HFFc6 (cell line): Measurements from ENCODE around the gene CSGALNACT2. TPM values are rescaled to one million over a fixed set of nuclear protein-coding genes. Genes with fewer than 3 reads are reported as not detected.

ENCODE experiments used
- DNase-seq: peaks from one replicate; pipeline ENCODE4 v3.0.0-alpha.2; 2018
- H3K27ac Mint-ChIP-seq: 2 replicates; pipeline ENCODE4 v1.8.0; 2020; ENCODE audit warnings: mild to moderate bottlenecking, mixed read lengths
- H3K27me3 Mint-ChIP-seq: 2 replicates; pipeline ENCODE4 v1.8.0; 2021; ENCODE audit warnings: mild to moderate bottlenecking, moderate library complexity, mixed read lengths; ENCODE audit not compliant: insufficient read depth
- H3K36me3 Mint-ChIP-seq: 2 replicates; pipeline ENCODE4 v1.8.0; 2021; ENCODE audit warnings: low read depth, mixed read lengths
- H3K4me1 Mint-ChIP-seq: 2 replicates; pipeline ENCODE4 v1.8.0; 2020; ENCODE audit warnings: low read depth, mixed read lengths
- H3K4me3 Mint-ChIP-seq: 2 replicates; pipeline ENCODE4 v1.8.0; 2020; ENCODE audit warnings: mild to moderate bottlenecking, moderate library complexity, mixed read lengths
- H3K9me3 Mint-ChIP-seq: 2 replicates; pipeline ENCODE4 v1.8.0; 2020; ENCODE audit warnings: mild to moderate bottlenecking, mixed read lengths
- total RNA-seq, 6 experiments: library from RNA; stranded (reverse); fragmentation: NEBNext Ultra II Directional; extraction: Animal tissue kit (Norgen Biotek cat#: 25700); gene quantifications; 2 replicates in 1 of 6; 3 replicates in 5 of 6; pipeline ENCODE4 v1.2.3, GENCODE V29; 2021
- TF ChIP-seq, protein P1 (sequence below): fragments of 200-600 bp; sonication (generic); IDR thresholded peaks from 2 replicates; pipeline ENCODE4 v1.5.0; 2021; ENCODE audit warnings: antibody characterized with exemption, mild to moderate bottlenecking

Gene CSGALNACT2
- total RNA-seq, 6 experiments from 2014 or later, result 18.0 to 20.8 (median 18.6) TPM

DNA sequence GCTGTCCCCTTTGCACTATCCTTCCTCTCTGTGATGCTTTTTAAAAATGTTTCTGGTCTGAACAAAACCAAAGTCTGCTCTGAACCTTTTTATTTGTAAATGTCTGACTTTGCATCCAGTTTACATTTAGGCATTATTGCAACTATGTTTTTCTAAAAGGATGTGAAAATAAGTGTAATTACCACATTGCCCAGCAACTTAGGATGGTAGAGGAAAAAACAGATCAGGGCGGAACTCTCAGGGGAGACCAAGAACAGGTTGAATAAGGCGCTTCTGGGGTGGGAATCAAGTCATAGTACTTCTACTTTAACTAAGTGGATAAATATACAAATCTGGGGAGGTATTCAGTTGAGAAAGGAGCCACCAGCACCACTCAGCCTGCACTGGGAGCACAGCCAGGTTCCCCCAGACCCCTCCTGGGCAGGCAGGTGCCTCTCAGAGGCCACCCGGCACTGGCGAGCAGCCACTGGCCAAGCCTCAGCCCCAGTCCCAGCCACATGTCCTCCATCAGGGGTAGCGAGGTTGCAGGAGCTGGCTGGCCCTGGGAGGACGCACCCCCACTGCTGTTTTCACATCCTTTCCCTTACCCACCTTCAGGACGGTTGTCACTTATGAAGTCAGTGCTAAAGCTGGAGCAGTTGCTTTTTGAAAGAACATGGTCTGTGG is 11.4 kb upstream of the CSGALNACT2 start:
- TF ChIP-seq, protein P1, sequence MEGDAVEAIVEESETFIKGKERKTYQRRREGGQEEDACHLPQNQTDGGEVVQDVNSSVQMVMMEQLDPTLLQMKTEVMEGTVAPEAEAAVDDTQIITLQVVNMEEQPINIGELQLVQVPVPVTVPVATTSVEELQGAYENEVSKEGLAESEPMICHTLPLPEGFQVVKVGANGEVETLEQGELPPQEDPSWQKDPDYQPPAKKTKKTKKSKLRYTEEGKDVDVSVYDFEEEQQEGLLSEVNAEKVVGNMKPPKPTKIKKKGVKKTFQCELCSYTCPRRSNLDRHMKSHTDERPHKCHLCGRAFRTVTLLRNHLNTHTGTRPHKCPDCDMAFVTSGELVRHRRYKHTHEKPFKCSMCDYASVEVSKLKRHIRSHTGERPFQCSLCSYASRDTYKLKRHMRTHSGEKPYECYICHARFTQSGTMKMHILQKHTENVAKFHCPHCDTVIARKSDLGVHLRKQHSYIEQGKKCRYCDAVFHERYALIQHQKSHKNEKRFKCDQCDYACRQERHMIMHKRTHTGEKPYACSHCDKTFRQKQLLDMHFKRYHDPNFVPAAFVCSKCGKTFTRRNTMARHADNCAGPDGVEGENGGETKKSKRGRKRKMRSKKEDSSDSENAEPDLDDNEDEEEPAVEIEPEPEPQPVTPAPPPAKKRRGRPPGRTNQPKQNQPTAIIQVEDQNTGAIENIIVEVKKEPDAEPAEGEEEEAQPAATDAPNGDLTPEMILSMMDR, result no peak
- H3K9me3 Mint-ChIP-seq, result no peaks in the 10 kb centered on the region
- H3K4me3 Mint-ChIP-seq, result no peak overlapping the region
- no peak for DNase-seq
- H3K4me1 Mint-ChIP-seq, result peaks cover 29% of the 10 kb centered on the region
- H3K27me3 Mint-ChIP-seq, result peaks cover 20% of the 10 kb centered on the region
- H3K36me3 Mint-ChIP-seq, result no peaks in the 10 kb centered on the region
- H3K27ac Mint-ChIP-seq, result no peak overlapping the region

DNA sequence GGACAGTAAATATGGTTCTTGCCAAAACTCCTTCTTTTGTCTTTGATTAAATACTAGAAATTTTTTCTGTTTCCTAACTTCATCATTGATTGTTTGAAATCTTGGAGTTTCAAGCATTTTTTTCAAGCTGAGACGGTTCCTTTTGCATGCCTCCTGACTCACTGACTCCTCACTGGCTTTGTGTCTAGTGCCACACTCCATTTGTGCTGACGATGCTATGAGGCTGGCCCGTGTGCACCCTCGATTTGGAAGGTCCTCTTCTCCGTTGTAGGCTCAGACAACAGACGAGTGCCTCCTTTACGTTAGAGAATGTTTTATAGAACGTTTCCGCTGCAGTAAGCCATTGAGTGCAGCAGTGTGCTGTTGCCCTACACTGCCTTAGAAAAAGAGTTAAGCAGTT is 10.8 kb upstream of the CSGALNACT2 start:
- H3K4me3 Mint-ChIP-seq, result no peak overlapping the region
- H3K27ac Mint-ChIP-seq, result no peak overlapping the region; the same call in 1 of the 2 replicates
- TF ChIP-seq, protein P1, result no peak
- no peaks in the 10 kb centered on the region for H3K9me3 Mint-ChIP-seq
- DNase-seq, result no peak
- H3K36me3 Mint-ChIP-seq, result no peaks in the 10 kb centered on the region
- H3K27me3 Mint-ChIP-seq, result peaks cover 21% of the 10 kb centered on the region
- H3K4me1 Mint-ChIP-seq, result peaks cover 29% of the 10 kb centered on the region

DNA sequence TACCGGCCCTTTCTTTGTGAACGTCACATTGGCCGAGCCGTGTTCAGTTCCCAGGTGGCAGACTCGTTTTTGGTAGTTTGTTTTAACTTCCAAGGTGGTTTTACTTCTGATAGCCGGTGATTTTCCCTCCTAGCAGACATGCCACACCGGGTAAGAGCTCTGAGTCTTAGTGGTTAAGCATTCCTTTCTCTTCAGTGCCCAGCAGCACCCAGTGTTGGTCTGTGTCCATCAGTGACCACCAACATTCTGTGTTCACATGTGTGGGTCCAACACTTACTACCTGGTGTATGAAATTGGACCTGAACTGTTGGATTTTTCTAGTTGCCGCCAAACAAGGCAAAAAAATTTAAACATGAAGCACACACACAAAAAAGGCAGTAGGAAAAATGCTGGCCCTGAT is 9.9 kb upstream of the CSGALNACT2 start:
- Mint-ChIP-seq H3K9me3 (no peaks in the 10 kb centered on the region), H3K4me3 (no peak overlapping the region), H3K27ac (peak overlapping the region; percentile 78; the same call in 1 of the 2 replicates), H3K4me1 (peaks cover 29% of the 10 kb centered on the region), H3K27me3 (peaks cover 21% of the 10 kb centered on the region), H3K36me3 (no peaks in the 10 kb centered on the region)
- no peak for DNase-seq
- TF ChIP-seq, protein P1, result no peak

DNA sequence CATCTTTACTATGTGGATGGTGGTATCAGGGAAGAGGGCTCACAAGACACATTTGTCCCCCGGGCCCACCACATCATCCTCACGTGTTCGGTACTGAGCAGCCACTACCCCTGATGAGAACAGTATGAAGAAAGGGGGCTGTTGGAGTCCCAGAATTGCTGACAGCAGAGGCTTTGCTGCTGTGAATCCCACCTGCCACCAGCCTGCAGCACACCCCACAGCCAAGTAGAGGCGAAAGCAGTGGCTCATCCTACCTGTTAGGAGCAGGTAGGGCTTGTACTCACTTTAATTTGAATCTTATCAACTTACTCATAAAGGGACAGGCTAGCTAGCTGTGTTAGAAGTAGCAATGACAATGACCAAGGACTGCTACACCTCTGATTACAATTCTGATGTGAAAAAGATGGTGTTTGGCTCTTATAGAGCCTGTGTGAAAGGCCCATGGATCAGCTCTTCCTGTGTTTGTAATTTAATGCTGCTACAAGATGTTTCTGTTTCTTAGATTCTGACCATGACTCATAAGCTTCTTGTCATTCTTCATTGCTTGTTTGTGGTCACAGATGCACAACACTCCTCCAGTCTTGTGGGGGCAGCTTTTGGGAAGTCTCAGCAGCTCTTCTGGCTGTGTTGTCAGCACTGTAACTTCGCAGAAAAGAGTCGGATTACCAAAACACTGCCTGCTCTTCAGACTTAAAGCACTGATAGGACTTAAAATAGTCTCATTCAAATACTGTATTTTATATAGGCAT is 9.1 kb upstream of the CSGALNACT2 start:
- TF ChIP-seq, protein P1, result peak; percentile 19; the same call in 1 of the 2 replicates
- peak; percentile 94 for DNase-seq
- Mint-ChIP-seq H3K27me3 (peaks cover 23% of the 10 kb centered on the region), H3K9me3 (no peaks in the 10 kb centered on the region), H3K4me3 (peak overlapping the region; percentile 52), H3K4me1 (peaks cover 29% of the 10 kb centered on the region), H3K27ac (peak overlapping the region; percentile 78), H3K36me3 (no peaks in the 10 kb centered on the region)

DNA sequence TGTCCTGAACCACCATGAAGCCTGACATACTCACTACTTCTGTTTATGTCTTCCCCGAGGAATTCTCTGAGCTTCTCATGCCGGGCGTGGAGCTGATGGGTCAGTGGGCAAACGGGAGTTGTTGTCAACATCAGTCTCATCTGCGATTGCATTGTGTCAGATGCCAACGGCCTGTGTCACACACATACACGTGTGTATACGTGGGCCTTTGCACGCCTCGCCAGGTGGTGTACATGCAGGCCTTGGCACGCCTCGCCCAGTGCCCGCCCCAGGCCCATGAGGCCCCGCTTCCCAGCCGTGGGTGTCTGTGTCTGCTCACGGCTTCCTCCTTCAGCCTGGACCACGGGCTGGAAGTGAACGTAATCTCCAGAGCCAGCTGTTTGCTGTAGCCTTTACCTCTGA is 7.5 kb upstream of the CSGALNACT2 start:
- Mint-ChIP-seq H3K9me3 (no peaks in the 10 kb centered on the region), H3K4me1 (peaks cover 31% of the 10 kb centered on the region), H3K4me3 (no peak overlapping the region), H3K27ac (no peak overlapping the region), H3K27me3 (peaks cover 14% of the 10 kb centered on the region), H3K36me3 (peaks cover 5% of the 10 kb centered on the region)
- no peak for DNase-seq
- TF ChIP-seq, protein P1, result no peak
